HEK293 (cell line): ENCODE data around the gene ARHGAP15.

ENCODE experiments used
- CTCF ChIA-PET: fragments of 350-600 bp; formaldehyde crosslinking; extraction: SDS; loops from one replicate; lab custom pipeline; 2021; ENCODE audit warnings: antibody characterized with exemption; lab: Yijun Ruan, JAX
- POLR2A ChIA-PET: fragments of 300-600 bp; formaldehyde crosslinking; extraction: SDS; loops from one replicate; lab custom pipeline; 2020; ENCODE audit warnings: antibody characterized with exemption, inconsistent platforms; lab: Yijun Ruan, JAX
- H3K27ac ChIP-seq: fragments of 200-500 bp; sonication (Bioruptor generic); 2 replicates; pipeline ENCODE4 v1.5.1; 2014; ENCODE audit warnings: low read depth, low read length, control low read depth, inconsistent platforms; ENCODE audit errors: extremely low read depth
- H3K36me3 ChIP-seq, 2 experiments: fragments of 200-500 bp in 1 of 2; sonication (Bioruptor generic) in 1 of 2; 1 replicate in 1 of 2; 2 replicates in 1 of 2; pipeline ENCODE4 v1.5.1; 2014 to 2017; ENCODE audit warnings: inconsistent platforms in 2 of 2, low read length in 2 of 2; ENCODE audit not compliant: control insufficient read depth in 2 of 2, insufficient read depth in 1 of 2
- H3K4me1 ChIP-seq: fragments of 200-500 bp; sonication (Bioruptor generic); 2 replicates; pipeline ENCODE4 v1.5.1; 2014; ENCODE audit warnings: mild to moderate bottlenecking, low read length, inconsistent platforms; ENCODE audit not compliant: control insufficient read depth, insufficient read depth
- H3K4me3 ChIP-seq: 2 replicates; pipeline ENCODE4 v1.5.1; 2011; ENCODE audit warnings: low read depth, mild to moderate bottlenecking, control low read depth, low read length, moderate library complexity
- H3K9me3 ChIP-seq: fragments of 200-500 bp; sonication (Bioruptor generic); 2 replicates; pipeline ENCODE4 v1.5.1; 2014; ENCODE audit warnings: low read depth, low read length, inconsistent platforms; ENCODE audit not compliant: control insufficient read depth, insufficient read depth
- HOXD13 ChIP-seq: sonication (generic); formaldehyde crosslinking; IDR thresholded peaks from 2 replicates; pipeline ENCODE4 v1.8.0; 2022; ENCODE audit warnings: missing genetic modification reagents, borderline replicate concordance
- KLF9 ChIP-seq: fragments of 450-650 bp; formaldehyde crosslinking; IDR thresholded peaks from 2 replicates; pipeline ENCODE4 v1.5.1; 2016; ENCODE audit warnings: missing biosample characterization, missing genetic modification characterization, low read depth
- SP7 ChIP-seq: fragments of 450-650 bp; formaldehyde crosslinking; IDR thresholded peaks from 2 replicates; pipeline ENCODE4 v1.5.1; 2016; ENCODE audit warnings: missing biosample characterization, missing genetic modification characterization
- ZNF121 ChIP-seq: fragments of 450-650 bp; formaldehyde crosslinking; IDR thresholded peaks from 2 replicates; pipeline ENCODE4 v1.5.1; 2016; ENCODE audit warnings: missing biosample characterization, missing genetic modification characterization
- ZNF202 ChIP-seq: fragments of 450-650 bp; formaldehyde crosslinking; IDR thresholded peaks from 2 replicates; pipeline ENCODE4 v1.5.1; 2016; ENCODE audit warnings: missing biosample characterization, missing genetic modification characterization, borderline replicate concordance
- ZNF223 ChIP-seq: fragments of 450-650 bp; formaldehyde crosslinking; IDR thresholded peaks from 2 replicates; pipeline ENCODE4 v1.5.1; 2016; ENCODE audit warnings: missing biosample characterization, missing genetic modification characterization
- ZNF239 ChIP-seq: fragments of 450-650 bp; formaldehyde crosslinking; IDR thresholded peaks from 2 replicates; pipeline ENCODE4 v1.5.1; 2016; ENCODE audit warnings: missing biosample characterization, missing genetic modification characterization
- ZNF311 ChIP-seq: fragments of 450-650 bp; formaldehyde crosslinking; IDR thresholded peaks from 2 replicates; pipeline ENCODE4 v1.5.1; 2017; ENCODE audit warnings: missing biosample characterization, missing genetic modification characterization, borderline replicate concordance
- ZNF341 ChIP-seq: fragments of 450-650 bp; formaldehyde crosslinking; IDR thresholded peaks from 2 replicates; pipeline ENCODE4; 2016; ENCODE audit warnings: low read depth, missing biosample characterization, missing genetic modification characterization
- ZNF426 ChIP-seq: fragments of 450-650 bp; formaldehyde crosslinking; IDR thresholded peaks from 2 replicates; pipeline ENCODE4 v1.5.1; 2017; ENCODE audit warnings: missing biosample characterization, missing genetic modification characterization, mild to moderate bottlenecking, inconsistent platforms, moderate library complexity
- TF ChIP-seq, protein P1 (sequence below): fragments of 450-650 bp; formaldehyde crosslinking; IDR thresholded peaks from 2 replicates; pipeline ENCODE4 v1.5.1; 2017; ENCODE audit warnings: missing biosample characterization, missing genetic modification characterization
- TF ChIP-seq, protein P2 (sequence below): fragments of 450-650 bp; formaldehyde crosslinking; conservative IDR thresholded peaks from 2 replicates; pipeline ENCODE4 v1.5.1; 2016; ENCODE audit warnings: low read depth, missing biosample characterization, missing genetic modification characterization
- TF ChIP-seq, protein P3 (sequence below): fragments of 450-650 bp; formaldehyde crosslinking; IDR thresholded peaks from 2 replicates; pipeline ENCODE4 v1.5.1; 2017; ENCODE audit warnings: missing biosample characterization, mild to moderate bottlenecking, missing genetic modification characterization, moderate library complexity
- TF ChIP-seq, protein P4 (sequence below): fragments of 450-650 bp; IDR thresholded peaks from 2 replicates; pipeline ENCODE4 v1.5.1; 2018; ENCODE audit warnings: missing biosample characterization, mild to moderate bottlenecking, missing genetic modification characterization

ARHGAP15 gene

DNA sequence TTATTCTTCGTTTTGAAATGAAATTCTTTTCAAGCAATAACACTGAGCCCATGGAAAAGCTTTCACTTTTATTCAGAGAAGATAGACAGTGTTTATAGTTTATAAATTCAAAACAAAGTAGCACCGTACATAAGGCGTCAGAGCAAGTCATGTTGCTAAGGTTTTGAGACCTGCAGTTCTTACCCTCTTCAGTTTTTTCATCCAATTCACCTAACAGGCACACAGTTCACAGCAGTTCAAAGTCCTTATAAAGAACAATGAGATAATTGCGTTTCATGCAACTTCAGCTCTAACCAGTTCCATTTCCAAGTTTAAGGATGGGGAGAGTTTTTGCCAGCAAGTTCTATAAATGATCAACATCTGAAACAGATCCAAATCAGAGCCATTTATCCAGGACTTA is 96.7 kb downstream of the ARHGAP15 start (continued):
- TF ChIP-seq, protein P1, sequence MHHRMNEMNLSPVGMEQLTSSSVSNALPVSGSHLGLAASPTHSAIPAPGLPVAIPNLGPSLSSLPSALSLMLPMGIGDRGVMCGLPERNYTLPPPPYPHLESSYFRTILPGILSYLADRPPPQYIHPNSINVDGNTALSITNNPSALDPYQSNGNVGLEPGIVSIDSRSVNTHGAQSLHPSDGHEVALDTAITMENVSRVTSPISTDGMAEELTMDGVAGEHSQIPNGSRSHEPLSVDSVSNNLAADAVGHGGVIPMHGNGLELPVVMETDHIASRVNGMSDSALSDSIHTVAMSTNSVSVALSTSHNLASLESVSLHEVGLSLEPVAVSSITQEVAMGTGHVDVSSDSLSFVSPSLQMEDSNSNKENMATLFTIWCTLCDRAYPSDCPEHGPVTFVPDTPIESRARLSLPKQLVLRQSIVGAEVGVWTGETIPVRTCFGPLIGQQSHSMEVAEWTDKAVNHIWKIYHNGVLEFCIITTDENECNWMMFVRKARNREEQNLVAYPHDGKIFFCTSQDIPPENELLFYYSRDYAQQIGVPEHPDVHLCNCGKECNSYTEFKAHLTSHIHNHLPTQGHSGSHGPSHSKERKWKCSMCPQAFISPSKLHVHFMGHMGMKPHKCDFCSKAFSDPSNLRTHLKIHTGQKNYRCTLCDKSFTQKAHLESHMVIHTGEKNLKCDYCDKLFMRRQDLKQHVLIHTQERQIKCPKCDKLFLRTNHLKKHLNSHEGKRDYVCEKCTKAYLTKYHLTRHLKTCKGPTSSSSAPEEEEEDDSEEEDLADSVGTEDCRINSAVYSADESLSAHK (tag by site-specific recombination) = no peak
- TF ChIP-seq, all 188 proteins: peak for 0

DNA sequence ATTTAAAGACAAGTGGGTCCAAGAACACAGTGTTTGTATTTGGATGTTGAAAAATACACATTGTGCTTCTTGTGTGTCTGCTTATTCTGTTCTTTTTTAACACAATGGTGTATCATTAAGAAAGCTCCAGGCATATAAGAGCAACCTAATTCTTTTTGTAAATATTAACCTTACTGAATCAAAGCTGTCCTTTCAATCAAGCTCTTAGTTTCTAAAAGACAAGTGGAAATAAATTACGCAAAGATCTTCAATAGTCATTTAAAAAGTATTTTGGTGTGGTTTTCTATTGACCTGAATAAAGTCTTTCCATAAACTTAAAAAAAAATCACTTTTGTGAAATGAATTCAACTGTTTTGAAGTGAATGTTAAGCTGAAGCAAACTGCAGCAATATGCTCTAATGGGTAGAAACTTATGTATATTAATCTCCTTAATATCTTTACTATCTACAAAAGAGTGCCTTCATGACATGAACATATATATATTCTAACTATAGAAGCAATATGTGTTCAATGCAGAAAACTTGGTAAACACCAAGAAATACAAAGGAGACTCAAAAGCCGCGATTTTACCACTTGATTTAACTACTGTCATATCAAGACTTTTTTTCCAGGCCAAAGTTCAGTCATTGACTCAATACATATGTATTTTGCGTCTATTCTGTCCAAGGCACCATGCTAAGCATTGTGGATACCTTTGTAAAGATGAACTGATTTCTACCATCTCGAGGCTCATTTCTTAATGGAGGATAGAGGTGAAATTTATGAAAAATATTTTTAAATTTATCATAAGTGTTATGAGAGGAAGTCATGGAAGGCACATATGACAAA is 97.7 kb downstream of the ARHGAP15 start:
- no peaks in the 10 kb centered on the region for H3K9me3 ChIP-seq

More for the DNA sequence above, 97.7 kb downstream of the ARHGAP15 start:
- Histone ChIP-seq H3K4me1 (no peaks in the 10 kb centered on the region), H3K27ac (no peak overlapping the region), H3K4me3 (no peak overlapping the region), H3K36me3 (no peaks in the 10 kb centered on the region)
- CTCF ChIA-PET = interaction anchor here (0.6 to 0.7 kb wide), 2 partner anchors 20 to 136 kb away, joined by 3 read pairs; no protein-coding TSS in a partner anchor
- TF ChIP-seq ZNF426 (no peak), SP7 (no peak), ZNF311 (tag by site-specific recombination) (no peak), ZNF239 (tag by site-specific recombination) (no peak), ZNF121 (tag by site-specific recombination) (no peak), ZNF223 (tag by site-specific recombination) (no peak), ZNF341 (no peak), KLF9 (tag by site-specific recombination) (no peak), ZNF202 (tag by site-specific recombination) (no peak), HOXD13 (no peak)
- TF ChIP-seq, protein P2, sequence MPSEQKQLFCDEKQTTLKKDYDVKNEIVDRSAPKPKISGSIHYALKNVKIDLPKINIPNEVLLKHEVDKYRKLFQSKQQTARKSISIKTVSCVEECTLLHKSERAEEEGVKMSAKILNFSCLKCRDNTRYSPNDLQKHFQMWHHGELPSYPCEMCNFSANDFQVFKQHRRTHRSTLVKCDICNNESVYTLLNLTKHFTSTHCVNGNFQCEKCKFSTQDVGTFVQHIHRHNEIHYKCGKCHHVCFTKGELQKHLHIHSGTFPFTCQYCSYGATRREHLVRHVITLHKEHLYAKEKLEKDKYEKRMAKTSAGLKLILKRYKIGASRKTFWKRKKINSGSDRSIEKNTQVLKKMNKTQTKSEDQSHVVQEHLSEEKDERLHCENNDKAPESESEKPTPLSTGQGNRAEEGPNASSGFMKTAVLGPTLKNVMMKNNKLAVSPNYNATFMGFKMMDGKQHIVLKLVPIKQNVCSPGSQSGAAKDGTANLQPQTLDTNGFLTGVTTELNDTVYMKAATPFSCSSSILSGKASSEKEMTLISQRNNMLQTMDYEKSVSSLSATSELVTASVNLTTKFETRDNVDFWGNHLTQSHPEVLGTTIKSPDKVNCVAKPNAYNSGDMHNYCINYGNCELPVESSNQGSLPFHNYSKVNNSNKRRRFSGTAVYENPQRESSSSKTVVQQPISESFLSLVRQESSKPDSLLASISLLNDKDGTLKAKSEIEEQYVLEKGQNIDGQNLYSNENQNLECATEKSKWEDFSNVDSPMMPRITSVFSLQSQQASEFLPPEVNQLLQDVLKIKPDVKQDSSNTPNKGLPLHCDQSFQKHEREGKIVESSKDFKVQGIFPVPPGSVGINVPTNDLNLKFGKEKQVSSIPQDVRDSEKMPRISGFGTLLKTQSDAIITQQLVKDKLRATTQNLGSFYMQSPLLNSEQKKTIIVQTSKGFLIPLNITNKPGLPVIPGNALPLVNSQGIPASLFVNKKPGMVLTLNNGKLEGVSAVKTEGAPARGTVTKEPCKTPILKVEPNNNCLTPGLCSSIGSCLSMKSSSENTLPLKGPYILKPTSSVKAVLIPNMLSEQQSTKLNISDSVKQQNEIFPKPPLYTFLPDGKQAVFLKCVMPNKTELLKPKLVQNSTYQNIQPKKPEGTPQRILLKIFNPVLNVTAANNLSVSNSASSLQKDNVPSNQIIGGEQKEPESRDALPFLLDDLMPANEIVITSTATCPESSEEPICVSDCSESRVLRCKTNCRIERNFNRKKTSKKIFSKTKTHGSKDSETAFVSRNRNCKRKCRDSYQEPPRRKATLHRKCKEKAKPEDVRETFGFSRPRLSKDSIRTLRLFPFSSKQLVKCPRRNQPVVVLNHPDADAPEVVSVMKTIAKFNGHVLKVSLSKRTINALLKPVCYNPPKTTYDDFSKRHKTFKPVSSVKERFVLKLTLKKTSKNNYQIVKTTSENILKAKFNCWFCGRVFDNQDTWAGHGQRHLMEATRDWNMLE (tag by site-specific recombination) = no peak
- TF ChIP-seq, protein P3, sequence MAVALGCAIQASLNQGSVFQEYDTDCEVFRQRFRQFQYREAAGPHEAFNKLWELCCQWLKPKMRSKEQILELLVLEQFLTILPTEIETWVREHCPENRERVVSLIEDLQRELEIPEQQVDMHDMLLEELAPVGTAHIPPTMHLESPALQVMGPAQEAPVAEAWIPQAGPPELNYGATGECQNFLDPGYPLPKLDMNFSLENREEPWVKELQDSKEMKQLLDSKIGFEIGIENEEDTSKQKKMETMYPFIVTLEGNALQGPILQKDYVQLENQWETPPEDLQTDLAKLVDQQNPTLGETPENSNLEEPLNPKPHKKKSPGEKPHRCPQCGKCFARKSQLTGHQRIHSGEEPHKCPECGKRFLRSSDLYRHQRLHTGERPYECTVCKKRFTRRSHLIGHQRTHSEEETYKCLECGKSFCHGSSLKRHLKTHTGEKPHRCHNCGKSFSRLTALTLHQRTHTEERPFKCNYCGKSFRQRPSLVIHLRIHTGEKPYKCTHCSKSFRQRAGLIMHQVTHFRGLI (tag by site-specific recombination) = no peak
- TF ChIP-seq, protein P4, sequence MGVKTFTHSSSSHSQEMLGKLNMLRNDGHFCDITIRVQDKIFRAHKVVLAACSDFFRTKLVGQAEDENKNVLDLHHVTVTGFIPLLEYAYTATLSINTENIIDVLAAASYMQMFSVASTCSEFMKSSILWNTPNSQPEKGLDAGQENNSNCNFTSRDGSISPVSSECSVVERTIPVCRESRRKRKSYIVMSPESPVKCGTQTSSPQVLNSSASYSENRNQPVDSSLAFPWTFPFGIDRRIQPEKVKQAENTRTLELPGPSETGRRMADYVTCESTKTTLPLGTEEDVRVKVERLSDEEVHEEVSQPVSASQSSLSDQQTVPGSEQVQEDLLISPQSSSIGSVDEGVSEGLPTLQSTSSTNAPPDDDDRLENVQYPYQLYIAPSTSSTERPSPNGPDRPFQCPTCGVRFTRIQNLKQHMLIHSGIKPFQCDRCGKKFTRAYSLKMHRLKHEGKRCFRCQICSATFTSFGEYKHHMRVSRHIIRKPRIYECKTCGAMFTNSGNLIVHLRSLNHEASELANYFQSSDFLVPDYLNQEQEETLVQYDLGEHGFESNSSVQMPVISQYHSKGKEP (tag by site-specific recombination) = no peak
- TF ChIP-seq, all 188 proteins: peak for 0
- POLR2A ChIA-PET = no interaction called here
